H1 (cell line): ENCODE results near the gene ZMYND10. TPM values are rescaled to one million over a fixed set of nuclear protein-coding genes. Genes with fewer than 3 reads are reported as not detected.
A peak's percentile ranks its signal among the peaks of the same experiment; 100 is the strongest.

Experiments
- CTCF ChIA-PET: fragments of 300-600 bp; sonication (Branson Sonifier 250); formaldehyde crosslinking; loops from one replicate; lab custom pipeline; 2021; ENCODE audit not compliant: partially characterized antibody; lab: Charles Lee
- POLR2A ChIA-PET: fragments of 300-600 bp; sonication (Branson Sonifier 250); formaldehyde crosslinking; loops from one replicate; lab custom pipeline; 2021; ENCODE audit warnings: inconsistent platforms; ENCODE audit not compliant: partially characterized antibody; lab: Charles Lee
- DNase-seq, 2 experiments: peaks; one replicate each; pipeline versions ENCODE4 v3.0.0 to v3.0.0-alpha.2; 2010 to 2022; ENCODE audit warnings: low spot score in 2 of 2, low read depth in 1 of 2, mixed read lengths in 1 of 2
- FAIRE-seq: peaks from 2 replicates; lab custom pipeline; 2011; peaks lifted over from hg19 to GRCh38; lab: Jason Lieb, UNC
- H2AFZ ChIP-seq: 2 replicates; pipeline ENCODE4 v1.8.1; 2012; ENCODE audit warnings: low read length, inconsistent platforms
- H2AK5ac ChIP-seq: 2 replicates; pipeline ENCODE4 v1.6.1; 2013; ENCODE audit warnings: low read depth, low read length
- H2BK120ac ChIP-seq: replicated peaks from 2 replicates; pipeline ENCODE3; 2013; ENCODE audit warnings: low read depth, low read length, inconsistent platforms
- H2BK12ac ChIP-seq: 2 replicates; pipeline ENCODE4 v1.6.1; 2013; ENCODE audit warnings: low read depth, low read length
- H2BK15ac ChIP-seq: 2 replicates; pipeline ENCODE4 v1.6.1; 2013; ENCODE audit warnings: low read length
- H2BK20ac ChIP-seq: 2 replicates; pipeline ENCODE4 v1.6.1; 2013; ENCODE audit warnings: low read length
- H2BK5ac ChIP-seq: 2 replicates; pipeline ENCODE4 v1.6.1; 2013; ENCODE audit warnings: low read depth, low read length
- H3K14ac ChIP-seq: 2 replicates; pipeline ENCODE4 v1.6.1; 2013; ENCODE audit warnings: inconsistent platforms; ENCODE audit not compliant: insufficient read length
- H3K18ac ChIP-seq: 2 replicates; pipeline ENCODE4 v1.6.1; 2013; ENCODE audit warnings: low read length; ENCODE audit errors: extremely low read depth
- H3K23ac ChIP-seq: 2 replicates; pipeline ENCODE4 v1.6.1; 2013; ENCODE audit warnings: inconsistent platforms; ENCODE audit not compliant: insufficient read length
- H3K23me2 ChIP-seq: 2 replicates; pipeline ENCODE4 v1.6.1; 2013; ENCODE audit warnings: low read depth, low read length
- H3K27ac ChIP-seq: 2 replicates; pipeline ENCODE4 v1.6.1; 2011; ENCODE audit warnings: low read depth, low read length, inconsistent platforms
- H3K27me3 ChIP-seq, 4 experiments: replicated peaks in 1 of 4; 1 replicate in 1 of 4; 2 replicates in 3 of 4; pipeline versions ENCODE4 v1.6.1 to v1.8.1; 2011 to 2013; ENCODE audit warnings: low read length in 3 of 4, mild to moderate bottlenecking in 3 of 4, inconsistent platforms in 2 of 4, mixed read lengths in 2 of 4, moderate library complexity in 1 of 4; ENCODE audit not compliant: control insufficient read depth in 3 of 4, insufficient read depth in 3 of 4; ENCODE audit errors: extremely low read depth in 1 of 4
- H3K36me3 ChIP-seq, 4 experiments: 2 replicates each; pipeline versions ENCODE4 v1.6.1 to v1.8.1; 2011 to 2013; ENCODE audit warnings: mild to moderate bottlenecking in 4 of 4, low read length in 3 of 4, moderate library complexity in 2 of 4, control low read depth in 1 of 4, inconsistent platforms in 1 of 4; ENCODE audit not compliant: insufficient read depth in 4 of 4, control insufficient read depth in 2 of 4
- H3K4ac ChIP-seq: replicated peaks from 2 replicates; pipeline ENCODE3; 2013; ENCODE audit warnings: low read length, low read depth, mixed read lengths, inconsistent platforms; ENCODE audit not compliant: insufficient read length
- H3K4me1 ChIP-seq, 4 experiments: replicated peaks in 1 of 4; 1 replicate in 1 of 4; 2 replicates in 3 of 4; pipeline versions ENCODE4 v1.6.1 to v1.8.1; 2011 to 2013; ENCODE audit warnings: low read length in 3 of 4, inconsistent platforms in 2 of 4, mixed read lengths in 1 of 4; ENCODE audit not compliant: insufficient read depth in 4 of 4, control insufficient read depth in 3 of 4
- H3K4me2 ChIP-seq, 2 experiments: 2 replicates each; pipeline versions ENCODE4 v1.6.1 to v1.8.1; 2011 to 2013; ENCODE audit warnings: low read depth in 2 of 2, low read length in 2 of 2, control low read depth in 1 of 2, inconsistent platforms in 1 of 2, mild to moderate bottlenecking in 1 of 2; ENCODE audit not compliant: insufficient read depth in 1 of 2
- H3K4me3 ChIP-seq, 4 experiments: fragments of 200-600, 300-600 bp in 1 of 4; sonication (generic), shearing (Covaris generic), sonication (Bioruptor Twin) in 1 of 4; 2 replicates each; pipeline versions ENCODE4 v1.5.1 to v1.8.1; 2011 to 2016; ENCODE audit warnings: low read length in 4 of 4, low read depth in 3 of 4, control low read depth in 2 of 4, inconsistent platforms in 2 of 4, mild to moderate bottlenecking in 2 of 4, mixed read lengths in 1 of 4, moderate library complexity in 1 of 4; ENCODE audit not compliant: insufficient read depth in 2 of 4; ENCODE audit errors: extremely low read depth in 1 of 4
- H3K56ac ChIP-seq: replicated peaks from 2 replicates; pipeline ENCODE3; 2013; ENCODE audit warnings: low read depth, mild to moderate bottlenecking, mixed read lengths, low read length, inconsistent platforms; ENCODE audit not compliant: insufficient read length
- H3K79me1 ChIP-seq: 2 replicates; pipeline ENCODE4 v1.6.1; 2013; ENCODE audit warnings: low read depth, low read length, control low read depth
- H3K79me2 ChIP-seq, 2 experiments: 2 replicates each; pipeline versions ENCODE4 v1.6.1 to v1.8.1; 2012 to 2013; ENCODE audit warnings: low read length in 2 of 2, mild to moderate bottlenecking in 2 of 2, inconsistent platforms in 1 of 2; ENCODE audit not compliant: insufficient read depth in 2 of 2, control insufficient read depth in 1 of 2
- H3K9ac ChIP-seq, 4 experiments: replicated peaks in 1 of 4; 1 replicate in 1 of 4; 2 replicates in 3 of 4; pipeline versions ENCODE4 v1.6.1 to v1.8.1; 2011 to 2013; ENCODE audit warnings: low read depth in 3 of 4, low read length in 3 of 4, control low read depth in 2 of 4, mild to moderate bottlenecking in 2 of 4, moderate library complexity in 2 of 4, inconsistent platforms in 1 of 4; ENCODE audit errors: extremely low read depth in 1 of 4
- H3K9me3 ChIP-seq, 2 experiments: 2 replicates each; pipeline versions ENCODE4 v1.6.1 to v1.8.1; 2012 to 2013; ENCODE audit warnings: mild to moderate bottlenecking in 2 of 2, moderate library complexity in 2 of 2, control low read depth in 1 of 2, inconsistent platforms in 1 of 2, low read depth in 1 of 2, low read length in 1 of 2, mixed read lengths in 1 of 2; ENCODE audit not compliant: insufficient read depth in 2 of 2
- H4K20me1 ChIP-seq, 2 experiments: replicated peaks in 1 of 2; 2 replicates each; pipeline versions ENCODE3 to v1.8.1; 2011 to 2013; ENCODE audit warnings: inconsistent platforms in 2 of 2, low read length in 2 of 2, mild to moderate bottlenecking in 1 of 2; ENCODE audit not compliant: insufficient read depth in 2 of 2, control insufficient read depth in 1 of 2
- H4K5ac ChIP-seq: 2 replicates; pipeline ENCODE4 v1.6.1; 2013; ENCODE audit warnings: low read length, low read depth, mixed read lengths, inconsistent platforms; ENCODE audit not compliant: insufficient read length
- H4K8ac ChIP-seq: 2 replicates; pipeline ENCODE4 v1.8.0; 2013; ENCODE audit warnings: mild to moderate bottlenecking, moderate library complexity, low read length, inconsistent platforms; ENCODE audit not compliant: insufficient read depth; ENCODE audit errors: extremely low read depth
- H4K91ac ChIP-seq: replicated peaks from 2 replicates; pipeline ENCODE3; 2013; ENCODE audit warnings: low read length, mixed read lengths, inconsistent platforms; ENCODE audit not compliant: insufficient read length
- ATF3 ChIP-seq: IDR thresholded peaks from 2 replicates; pipeline ENCODE4 v1.6.1; 2011; ENCODE audit warnings: low read depth, mild to moderate bottlenecking, low read length; ENCODE audit not compliant: insufficient read depth
- BACH1 ChIP-seq: IDR thresholded peaks from 2 replicates; pipeline ENCODE4 v1.6.1; 2012; ENCODE audit warnings: low read length, improper control_type of control experiment
- CEBPB ChIP-seq: IDR thresholded peaks from 2 replicates; pipeline ENCODE4 v1.6.1; 2012; ENCODE audit warnings: low read depth, low read length
- EP300 ChIP-seq, 2 experiments: IDR thresholded peaks; 1 replicate in 1 of 2; 2 replicates in 1 of 2; pipeline ENCODE4 v1.6.1; 2011 to 2012; ENCODE audit warnings: low read depth in 2 of 2, low read length in 2 of 2, mild to moderate bottlenecking in 2 of 2, borderline replicate concordance in 1 of 2, inconsistent platforms in 1 of 2, moderate library complexity in 1 of 2
- HDAC6 ChIP-seq: IDR thresholded peaks from one replicate; pipeline ENCODE4 v1.7.1; 2012; ENCODE audit warnings: low read depth, mild to moderate bottlenecking, inconsistent platforms, low read length, moderate library complexity
- JUN ChIP-seq: IDR thresholded peaks from 2 replicates; pipeline ENCODE4 v1.6.1; 2011; ENCODE audit warnings: low read depth, mild to moderate bottlenecking, improper control_type of control experiment, low read length
- RNF2 ChIP-seq: fragments of 200-900, 300-1000 bp; sonication (generic); IDR thresholded peaks from 2 replicates; pipeline ENCODE4 v1.7.1; 2016; ENCODE audit warnings: borderline replicate concordance, low read depth, mild to moderate bottlenecking, antibody characterized with exemption, low read length; ENCODE audit not compliant: poor library complexity, severe bottlenecking; ENCODE audit errors: missing control alignments
- RXRA ChIP-seq: IDR thresholded peaks from 2 replicates; pipeline ENCODE4 v1.6.1; 2011; ENCODE audit warnings: low read depth, mild to moderate bottlenecking, low read length, moderate library complexity; ENCODE audit not compliant: insufficient read depth
- TAF1 ChIP-seq: IDR thresholded peaks from 2 replicates; pipeline ENCODE4 v1.6.1; 2011; ENCODE audit warnings: mild to moderate bottlenecking, low read depth, low read length
- WGBS, 2 experiments: shearing (Covaris generic) in 1 of 2; methylation state at CpG; one replicate each; pipeline versions ENCODE4 v1.1.6 to v1.1.7; 2013 to 2015; ENCODE audit warnings: low lambda C conversion rate in 2 of 2, mixed read lengths in 2 of 2, inconsistent platforms in 1 of 2, low coverage in 1 of 2, missing lambda C conversion rate in 1 of 2; ENCODE audit not compliant: insufficient replicate concordance in 2 of 2, insufficient coverage in 1 of 2, insufficient read length in 1 of 2; ENCODE audit errors: extremely low coverage in 1 of 2, missing lambda C conversion rate in 1 of 2; 5-methylcytosine and 5-hydroxymethylcytosine counted together
- polyA plus RNA-seq, 7 experiments: library from polyadenylated mRNA; depleted of rRNA in 3 of 7; stranded (reverse) in 5 of 7; unstranded in 2 of 7; fragments of >200 nt in 5 of 7; fragments of 200-250 nt in 2 of 7; gene quantifications; 1 replicate in 5 of 7; 2 replicates in 1 of 7; 4 replicates in 1 of 7; pipeline versions ENCODE4 v1.2.1 to v1.2.3, GENCODE V29; 2011 to 2013; ENCODE audit warnings: missing spikeins in 2 of 7, mixed read lengths in 2 of 7
- total RNA-seq: library from RNA; stranded (reverse); fragmentation: NEBNext Ultra II Directional; extraction: Animal tissue kit (Norgen Biotek cat#: 25700); gene quantifications from 2 replicates; pipeline ENCODE4 v1.2.1, GENCODE V29; 2021

ZMYND10 gene
- total and polyA plus RNA-seq, 2 of the 8 experiments (the other 6 are each of a cell fraction or from before 2014, with no cell fraction given) = 0.56 to 0.79 TPM

GRCh38 chr3:50321336-50322114 lies 24.0 kb downstream of the ZMYND10 start:
- H2BK15ac ChIP-seq = peak overlapping the region; percentile 95; the same call in 1 of the 2 replicates
- no peak overlapping the region for H2AK5ac ChIP-seq
- peaks cover 0 to 35% (median 19%) of the 10 kb centered on the region in 4 experiments; a peak in 6 of 7 replicates for H3K4me1 ChIP-seq
- peak overlapping the region; percentile 95 to 100 (median 98) for H3K9ac ChIP-seq
- peaks cover 17% of the 10 kb centered on the region for H3K79me1 ChIP-seq
- no peak overlapping the region for H3K14ac ChIP-seq
- H3K36me3 ChIP-seq = peaks cover 23 to 37% (median 31%) of the 10 kb centered on the region in 4 experiments
- peaks cover 17% of the 10 kb centered on the region for H3K23me2 ChIP-seq
- peak overlapping the region; percentile 87; the same call in 1 of the 2 replicates for H2BK12ac ChIP-seq
- H3K4me2 ChIP-seq = peak overlapping the region; percentile 97
- DNase-seq = peak; percentile 75 to 93
- 0 out of 2 replicates have a peak overlapping the region, but pooled peaks have one; percentile 95 for H2BK20ac ChIP-seq
- H3K27ac ChIP-seq = peak overlapping the region; percentile 100
- peak overlapping the region; percentile 89 to 96 (median 94) for H3K4me3 ChIP-seq
- no peak overlapping the region for H3K23ac ChIP-seq
- peak overlapping the region; percentile 99 for H4K8ac ChIP-seq
- H4K5ac ChIP-seq = peak overlapping the region; percentile 98
- H3K9me3 ChIP-seq = no peaks in the 10 kb centered on the region
- H4K20me1 ChIP-seq = peaks cover 18 to 29% of the 10 kb centered on the region in 2 experiments
- no peak overlapping the region for H2BK120ac ChIP-seq
- no peak overlapping the region; the same call in 1 of the 2 replicates for H2AFZ ChIP-seq
- CTCF ChIA-PET = interaction anchor here (0.5 to 7.5 kb wide), 25 partner anchors 10 to 1340 kb away, joined by 3 to 75 read pairs (median 4); partner anchors contain the start of genes CYB561D2, GNAT1, HYAL1 and HYAL3
- no peak for FAIRE-seq
- POLR2A ChIA-PET = interaction anchor here (0.6 to 12.6 kb wide), 14 partner anchors 8 to 135 kb away, joined by 3 to 149 read pairs (median 6); partner anchors contain the start of genes GNAI2, HYAL1, HYAL3 and IFRD2
- H3K18ac ChIP-seq = peak overlapping the region; percentile 98
- peaks cover 0 to 25% of the 10 kb centered on the region in 2 experiments; a peak in 3 of 4 replicates for H3K79me2 ChIP-seq
- H2BK5ac ChIP-seq = peak overlapping the region; percentile 99
- peak overlapping the region; percentile 74 for H3K4ac ChIP-seq
- peak overlapping the region; percentile 94 for H4K91ac ChIP-seq
- WGBS, 2 experiments = 1% methylated on average over 43 of the region's 59 CpGs; no CpG with 5 or more reads in 1 of the 2 experiments
- peak overlapping the region; percentile 98 for H3K56ac ChIP-seq
- H3K27me3 ChIP-seq = no peaks in the 10 kb centered on the region
- TF ChIP-seq RNF2 (no peak), HDAC6 (no peak), EP300 (IDR thresholded peaks at IDR 0.05; ENCODE audit: borderline replicate concordance in 1 of 2, low read depth in 2 of 2, low read length in 2 of 2) (peak in 1 of 2 experiments; percentile 97; a peak in 2 of 3 replicates), JUN (no peak), BACH1 (0 out of 2 replicates have a peak, but pooled peaks have one; percentile 14), CEBPB (no peak), TAF1 (peak; percentile 82), ATF3 (no peak), RXRA (peak; percentile 68; the same call in 1 of the 2 replicates)
